Neutrophil (primary cell): ENCODE measurements around the gene RALA.
"Not testable (repeated sequence)": the region's sequence is repeated elsewhere in the genome, so short reads cannot be mapped to it uniquely, and the experiment has no call there.

ENCODE experiments used
- H3K27ac ChIP-seq: fragments of 200-600 bp; sonication (generic); 2 replicates; pipeline ENCODE4 v1.5.1; 2016; ENCODE audit warnings: mild to moderate bottlenecking, moderate library complexity
- H3K27me3 ChIP-seq: fragments of 200-600 bp; sonication (generic); 2 replicates; pipeline ENCODE4 v1.6.0; 2016; ENCODE audit warnings: mild to moderate bottlenecking
- H3K36me3 ChIP-seq: fragments of 200-600 bp; sonication (generic); 2 replicates; pipeline ENCODE4 v1.5.1; 2017
- H3K4me1 ChIP-seq, 2 experiments: fragments of 200-600 bp in 1 of 2; sonication (generic) in 1 of 2; 1 replicate in 1 of 2; 2 replicates in 1 of 2; pipeline versions ENCODE4 v1.5.1 to v1.6.1; 2013 to 2016; ENCODE audit warnings: low read depth in 1 of 2, low read length in 1 of 2, mild to moderate bottlenecking in 1 of 2, moderate library complexity in 1 of 2; ENCODE audit not compliant: control insufficient read depth in 1 of 2, insufficient read depth in 1 of 2
- H3K4me3 ChIP-seq, 2 experiments: fragments of 200-600 bp in 1 of 2; sonication (generic) in 1 of 2; 1 replicate in 1 of 2; 2 replicates in 1 of 2; pipeline ENCODE4 v1.5.1; 2013 to 2016; ENCODE audit warnings: low read depth in 1 of 2, low read length in 1 of 2, mild to moderate bottlenecking in 1 of 2, moderate library complexity in 1 of 2
- H3K9me3 ChIP-seq: fragments of 200-600 bp; sonication (generic); 2 replicates; pipeline ENCODE4 v1.5.1; 2016
- TF ChIP-seq, protein P1 (sequence below): fragments of 200-600 bp; sonication (generic); IDR thresholded peaks from 2 replicates; pipeline ENCODE4 v1.5.1; 2016; ENCODE audit warnings: antibody characterized with exemption

RALA gene

DNA sequence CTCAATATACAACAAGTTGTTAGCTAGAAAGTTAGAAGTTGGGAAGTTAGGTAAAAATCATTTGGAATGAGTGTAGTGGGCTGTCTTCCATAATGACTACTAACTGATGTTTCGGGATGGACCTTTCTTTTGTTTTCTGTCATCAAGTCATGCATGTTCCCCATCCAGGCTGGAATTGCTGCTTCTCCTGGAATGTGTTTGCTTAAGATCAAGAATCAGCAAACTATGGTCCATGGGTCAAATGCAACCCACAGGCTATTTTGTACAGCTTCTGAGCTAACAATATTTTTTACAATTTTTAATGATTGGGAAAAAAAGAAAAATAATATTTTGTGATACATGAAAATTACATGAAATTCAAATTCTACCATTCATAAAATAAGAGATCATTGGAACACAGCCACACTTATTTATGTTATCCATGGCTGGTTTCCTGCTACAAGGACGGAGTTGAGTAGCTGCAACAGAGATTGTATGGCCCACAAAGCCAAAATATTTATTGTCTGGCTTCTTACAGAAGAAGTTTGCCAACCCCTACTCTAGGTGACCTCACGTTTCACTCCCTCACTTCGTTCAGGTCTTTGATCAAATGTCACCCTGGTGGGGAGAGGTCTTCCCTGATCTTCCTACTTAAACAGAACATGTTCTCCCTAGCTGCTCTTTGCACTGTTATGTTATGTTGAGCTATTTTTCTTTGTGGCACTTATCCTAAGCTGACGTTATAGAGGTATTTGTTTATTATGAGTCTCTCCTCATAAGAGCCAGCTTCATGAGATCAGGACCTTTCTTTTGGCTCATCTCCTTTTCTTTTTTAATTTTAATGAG, 127.1 kb downstream of the RALA start:
- H3K9me3 ChIP-seq = no peaks in the 10 kb centered on the region
- no peak overlapping the region for H3K27ac ChIP-seq
- no peaks in the 10 kb centered on the region for H3K36me3 ChIP-seq
- H3K4me1 ChIP-seq = no peaks in the 10 kb centered on the region
- TF ChIP-seq, protein P1, sequence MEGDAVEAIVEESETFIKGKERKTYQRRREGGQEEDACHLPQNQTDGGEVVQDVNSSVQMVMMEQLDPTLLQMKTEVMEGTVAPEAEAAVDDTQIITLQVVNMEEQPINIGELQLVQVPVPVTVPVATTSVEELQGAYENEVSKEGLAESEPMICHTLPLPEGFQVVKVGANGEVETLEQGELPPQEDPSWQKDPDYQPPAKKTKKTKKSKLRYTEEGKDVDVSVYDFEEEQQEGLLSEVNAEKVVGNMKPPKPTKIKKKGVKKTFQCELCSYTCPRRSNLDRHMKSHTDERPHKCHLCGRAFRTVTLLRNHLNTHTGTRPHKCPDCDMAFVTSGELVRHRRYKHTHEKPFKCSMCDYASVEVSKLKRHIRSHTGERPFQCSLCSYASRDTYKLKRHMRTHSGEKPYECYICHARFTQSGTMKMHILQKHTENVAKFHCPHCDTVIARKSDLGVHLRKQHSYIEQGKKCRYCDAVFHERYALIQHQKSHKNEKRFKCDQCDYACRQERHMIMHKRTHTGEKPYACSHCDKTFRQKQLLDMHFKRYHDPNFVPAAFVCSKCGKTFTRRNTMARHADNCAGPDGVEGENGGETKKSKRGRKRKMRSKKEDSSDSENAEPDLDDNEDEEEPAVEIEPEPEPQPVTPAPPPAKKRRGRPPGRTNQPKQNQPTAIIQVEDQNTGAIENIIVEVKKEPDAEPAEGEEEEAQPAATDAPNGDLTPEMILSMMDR = no peak
- no peak overlapping the region for H3K4me3 ChIP-seq
- no peaks in the 10 kb centered on the region for H3K27me3 ChIP-seq

DNA sequence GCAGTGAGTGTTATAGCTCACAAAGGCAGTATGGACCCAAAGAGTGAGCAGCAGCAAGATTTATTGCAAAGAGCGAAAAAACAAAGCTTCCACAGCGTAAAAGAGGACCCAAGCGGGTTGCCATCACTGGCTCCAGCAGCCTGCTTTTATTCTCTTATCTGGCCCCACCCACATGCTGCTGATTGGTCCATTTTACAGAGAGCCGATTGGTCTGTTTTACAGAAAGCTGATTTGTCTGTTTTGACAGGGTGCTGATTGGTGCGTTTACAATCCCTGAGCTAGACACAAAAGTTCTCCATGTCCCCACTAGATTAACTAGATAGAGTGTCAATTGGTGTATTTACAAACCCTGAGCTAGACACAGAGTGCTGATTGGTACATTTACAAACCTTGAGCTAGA, 129.9 kb downstream of the RALA start:
- H3K27me3 ChIP-seq, H3K9me3 ChIP-seq, H3K4me3 ChIP-seq, H3K36me3 ChIP-seq, H3K27ac ChIP-seq, H3K4me1 ChIP-seq: not testable (repeated sequence)

DNA sequence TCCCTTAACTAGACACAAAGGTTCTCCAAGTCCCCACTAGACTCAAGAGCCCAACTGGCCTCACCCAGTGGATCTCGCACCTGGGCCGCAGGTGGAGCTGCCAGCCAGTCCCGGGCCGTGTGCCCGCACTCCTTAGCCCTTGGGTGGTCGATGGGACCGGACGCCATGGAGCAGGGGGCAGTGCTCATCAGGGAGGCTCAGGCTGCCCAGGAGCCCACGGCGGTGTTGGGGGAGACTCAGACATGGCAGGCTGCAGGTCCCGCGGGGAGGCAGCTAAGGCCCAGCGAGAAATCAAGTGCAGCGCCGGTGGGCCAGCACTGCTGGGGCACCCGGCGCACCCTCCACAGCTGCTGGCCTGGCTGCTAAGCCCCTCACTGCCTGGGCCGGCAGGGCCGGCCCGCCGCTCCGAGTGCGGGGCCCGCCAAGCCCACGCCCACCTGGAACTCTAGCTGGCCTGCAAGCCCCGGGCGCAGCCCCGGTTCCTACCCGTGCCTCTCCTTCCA, 130.5 kb downstream of the RALA start:
- Histone ChIP-seq H3K27ac (no peak overlapping the region), H3K27me3 (no peaks in the 10 kb centered on the region), H3K4me3 (no peak overlapping the region), H3K4me1 (no peaks in the 10 kb centered on the region), H3K36me3 (no peaks in the 10 kb centered on the region), H3K9me3 (no peaks in the 10 kb centered on the region)
- TF ChIP-seq, protein P1 = no peak

DNA sequence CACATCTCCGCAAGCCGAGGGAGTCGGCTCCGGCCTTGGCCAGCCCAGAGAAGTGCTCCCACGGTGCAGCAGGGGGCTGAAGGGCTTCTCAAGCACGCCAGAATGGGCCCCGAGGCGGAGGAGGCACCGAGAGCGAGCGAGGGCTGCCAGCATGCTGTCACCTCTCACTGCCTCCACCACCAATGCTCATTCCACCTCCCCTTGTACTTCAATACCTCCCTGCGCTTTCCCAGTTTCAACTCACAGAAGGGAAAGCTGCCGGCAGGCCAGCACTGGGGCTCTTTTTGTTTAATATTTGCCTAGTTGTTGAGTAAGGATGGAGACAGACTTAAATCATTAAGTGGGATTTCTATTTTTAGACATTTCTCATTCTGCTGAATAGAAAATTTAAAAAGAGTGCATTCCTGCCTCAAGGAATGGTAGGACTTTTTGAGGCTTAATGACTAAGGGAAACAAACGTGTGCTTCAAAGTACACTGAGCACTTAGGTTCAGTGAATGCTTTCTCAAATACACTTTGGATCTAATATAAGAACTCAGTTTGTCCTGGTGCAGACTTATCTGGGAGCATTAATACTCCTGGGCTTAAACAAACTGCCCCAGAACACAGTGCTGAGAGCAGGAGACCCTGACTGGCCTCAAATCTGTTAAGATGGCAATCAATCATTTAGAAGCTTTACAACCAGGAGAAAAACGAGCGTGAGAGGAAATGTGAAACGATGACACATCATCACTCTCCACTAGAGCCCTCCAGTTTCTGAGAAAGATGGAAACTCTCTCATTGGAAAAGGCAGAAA, 131.2 kb downstream of the RALA start:
- H3K4me1 ChIP-seq = no peaks in the 10 kb centered on the region
- TF ChIP-seq, protein P1 = no peak
- no peaks in the 10 kb centered on the region for H3K27me3 ChIP-seq
- H3K4me3 ChIP-seq = no peak overlapping the region
- no peaks in the 10 kb centered on the region for H3K9me3 ChIP-seq
- no peak overlapping the region for H3K27ac ChIP-seq
- no peaks in the 10 kb centered on the region for H3K36me3 ChIP-seq

DNA sequence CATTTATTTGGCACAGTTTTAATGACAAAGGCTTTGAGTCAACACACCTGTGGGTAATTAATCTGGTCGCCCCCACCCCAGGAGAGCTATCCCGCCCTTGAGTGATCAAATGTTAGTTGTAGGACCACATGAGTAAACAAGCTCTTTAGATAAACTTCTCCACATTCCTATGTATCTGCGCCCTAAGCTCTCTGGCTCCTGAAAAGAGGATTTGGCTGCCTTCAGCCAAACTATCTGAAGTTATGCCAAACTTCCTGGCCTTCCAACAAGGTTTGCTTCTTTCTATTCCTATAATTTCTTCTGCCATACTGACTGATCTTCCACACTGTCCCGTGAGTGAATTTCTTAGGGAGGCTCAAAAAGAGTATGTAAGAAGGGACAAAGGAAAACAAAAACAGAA, 134.2 kb downstream of the RALA start:
- Histone ChIP-seq H3K27ac (no peak overlapping the region), H3K4me1 (no peaks in the 10 kb centered on the region), H3K4me3 (no peak overlapping the region), H3K27me3 (no peaks in the 10 kb centered on the region), H3K36me3 (no peaks in the 10 kb centered on the region), H3K9me3 (no peaks in the 10 kb centered on the region)
- TF ChIP-seq, protein P1 = no peak
